Liver (tissue), 9 donors: ENCODE results near the gene ACBD7. TPM values are rescaled to one million over a fixed set of nuclear protein-coding genes. Genes with fewer than 3 reads are reported as not detected.
A peak's percentile ranks its signal among the peaks of the same experiment; 100 is the strongest.

Experiments
- DNase-seq: peaks from one replicate; pipeline ENCODE4 v3.0.0-alpha.2; 2017; ENCODE audit warnings: low spot score
- H3K27ac ChIP-seq, 2 donors: one replicate each; pipeline ENCODE4 v1.7.0; 2013; ENCODE audit warnings: inconsistent platforms in 2 of 2, low read length in 2 of 2, control low read depth in 1 of 2, low read depth in 1 of 2, mild to moderate bottlenecking in 1 of 2
- H3K27me3 ChIP-seq, 4 donors: one replicate each; pipeline versions ENCODE4 v1.6.1 to v1.7.0; 2013; ENCODE audit warnings: low read length in 3 of 4, inconsistent platforms in 1 of 4, mild to moderate bottlenecking in 1 of 4, moderate library complexity in 1 of 4; ENCODE audit not compliant: control insufficient read depth in 4 of 4, insufficient read depth in 4 of 4
- H3K36me3 ChIP-seq, 4 donors: one replicate each; pipeline versions ENCODE4 v1.6.1 to v1.7.0; 2013; ENCODE audit warnings: low read length in 3 of 4, mild to moderate bottlenecking in 3 of 4, low read depth in 1 of 4, moderate library complexity in 1 of 4; ENCODE audit not compliant: control insufficient read depth in 4 of 4, insufficient read depth in 3 of 4
- H3K4me1 ChIP-seq, 4 donors: one replicate each; pipeline versions ENCODE4 v1.6.1 to v1.7.0; 2013; ENCODE audit warnings: low read length in 3 of 4, mild to moderate bottlenecking in 3 of 4, moderate library complexity in 1 of 4; ENCODE audit not compliant: control insufficient read depth in 4 of 4, insufficient read depth in 4 of 4
- H3K4me3 ChIP-seq, 3 donors: one replicate each; pipeline versions ENCODE4 v1.6.1 to v1.7.0; 2013; ENCODE audit warnings: low read length in 3 of 3, control low read depth in 1 of 3, low read depth in 1 of 3, mild to moderate bottlenecking in 1 of 3
- H3K9ac ChIP-seq, 2 donors: one replicate each; pipeline ENCODE4 v1.7.0; 2013; ENCODE audit warnings: low read length in 2 of 2, mild to moderate bottlenecking in 2 of 2, moderate library complexity in 2 of 2, control low read depth in 1 of 2, low read depth in 1 of 2
- H3K9me3 ChIP-seq, 4 donors: one replicate each; pipeline versions ENCODE4 v1.6.1 to v1.7.0; 2013; ENCODE audit warnings: low read length in 3 of 4; ENCODE audit not compliant: control insufficient read depth in 4 of 4
- ATF3 ChIP-seq: IDR thresholded peaks from 2 replicates; pipeline ENCODE4 v1.6.1; 2016; ENCODE audit warnings: antibody characterized with exemption
- CTCF ChIP-seq: fragments of 150-350 bp; IDR thresholded peaks from 2 replicates; pipeline ENCODE4 v1.5.1; 2017; ENCODE audit warnings: improper control_type of control experiment, low read depth, low read length; ENCODE audit not compliant: missing input control
- EGR1 ChIP-seq, 2 donors: IDR thresholded peaks; 2 replicates each; pipeline ENCODE4 v1.6.1; 2016 to 2018; ENCODE audit warnings: antibody characterized with exemption in 2 of 2, low read depth in 2 of 2
- FOXA1 ChIP-seq: IDR thresholded peaks from 2 replicates; pipeline ENCODE4 v1.6.1; 2016; ENCODE audit warnings: antibody characterized with exemption
- FOXA2 ChIP-seq: IDR thresholded peaks from 2 replicates; pipeline ENCODE4 v1.6.1; 2016; ENCODE audit warnings: antibody characterized with exemption
- GABPA ChIP-seq, 2 donors: IDR thresholded peaks in 1 of 2; conservative IDR thresholded peaks in 1 of 2; 2 replicates each; pipeline ENCODE4 v1.6.1; 2016; ENCODE audit warnings: antibody characterized with exemption in 2 of 2, mild to moderate bottlenecking in 1 of 2, moderate library complexity in 1 of 2
- HNF4A ChIP-seq, 2 donors: conservative IDR thresholded peaks; 2 replicates each; pipeline ENCODE4 v1.6.1; 2016; ENCODE audit warnings: antibody characterized with exemption in 2 of 2, mild to moderate bottlenecking in 2 of 2
- MAX ChIP-seq: IDR thresholded peaks from 2 replicates; pipeline ENCODE4 v1.6.1; 2016; ENCODE audit warnings: antibody characterized with exemption
- NR2F2 ChIP-seq: IDR thresholded peaks from 2 replicates; pipeline ENCODE4 v1.6.1; 2016; ENCODE audit warnings: antibody characterized with exemption
- REST ChIP-seq: IDR thresholded peaks from 2 replicates; pipeline ENCODE4 v1.6.1; 2016; ENCODE audit warnings: antibody characterized with exemption, mild to moderate bottlenecking
- RXRA ChIP-seq, 2 donors: IDR thresholded peaks; 2 replicates each; pipeline ENCODE4 v1.6.1; 2017 to 2018; ENCODE audit warnings: antibody characterized with exemption in 2 of 2, mild to moderate bottlenecking in 1 of 2
- SP1 ChIP-seq: IDR thresholded peaks from 2 replicates; pipeline ENCODE4 v1.6.1; 2018; ENCODE audit warnings: antibody characterized with exemption, mild to moderate bottlenecking
- TAF1 ChIP-seq: conservative IDR thresholded peaks from 2 replicates; pipeline ENCODE4 v1.6.1; 2016; ENCODE audit warnings: antibody characterized with exemption, mild to moderate bottlenecking
- ZBTB33 ChIP-seq: IDR thresholded peaks from 2 replicates; pipeline ENCODE4 v1.6.1; 2016; ENCODE audit warnings: antibody characterized with exemption
- WGBS: extraction: QIAGEN DNeasy Blood & Tissue Kit; methylation state at CpG from one replicate; pipeline ENCODE4 v1.1.7; 2013; 5-methylcytosine and 5-hydroxymethylcytosine counted together
- polyA plus RNA-seq, 2 donors: library from polyadenylated mRNA; stranded (reverse) in 1 of 2; unstranded in 1 of 2; fragments of 200-250 nt in 1 of 2; fragments of >200 nt in 1 of 2; fragmentation: Nextera tagmentation in 1 of 2; extraction: Ambion mirVana in 1 of 2; gene quantifications; one replicate each; pipeline versions ENCODE4 v1.2.1 to v1.2.3, GENCODE V29; 2013 to 2015
- total RNA-seq, 2 donors: library from RNA; depleted of rRNA; stranded (reverse); fragments of >200 nt; gene quantifications; one replicate each; pipeline ENCODE4 v1.2.3, GENCODE V29; 2014
- donor health status: healthy.
- donor health status: healthy.
- donor health status: healthy.
- donor health status: healthy.
- donor health status: healthy.

The ACBD7 gene
- total and polyA plus RNA-seq, 4 donors = 0.13 to 0.37 TPM; not detected in 2

GRCh38 chr10:15083674-15084501 lies 4.7 kb downstream of the ACBD7 start:
- H3K27me3 ChIP-seq = no peaks in the 10 kb centered on the region
- peak overlapping the region; percentile 24 to 62 (median 43) for H3K4me3 ChIP-seq
- TF ChIP-seq GABPA (IDR thresholded peaks at IDR 0.05 in 1 of 2, conservative IDR thresholded peaks at IDR 0.05 in 1 of 2) (no peak), HNF4A (conservative IDR thresholded peaks at IDR 0.05) (no peak), FOXA1 (no peak), REST (no peak), SP1 (no peak), EGR1 (IDR thresholded peaks at IDR 0.05; ENCODE audit: low read depth in 2 of 2) (no peak), MAX (no peak), ZBTB33 (no peak), RXRA (IDR thresholded peaks at IDR 0.05) (no peak), TAF1 (no peak), CTCF (no peak), NR2F2 (no peak)
- peak overlapping the region in 1 of 2 donors; percentile 47 for H3K9ac ChIP-seq
- DNase-seq = no peak
- WGBS = 82% methylated on average over 18 of the region's 18 CpGs
- H3K27ac ChIP-seq = no peak overlapping the region
- peaks cover 0 to 15% (median 10%) of the 10 kb centered on the region in 4 donors for H3K4me1 ChIP-seq
- H3K9me3 ChIP-seq = no peaks in the 10 kb centered on the region
- H3K36me3 ChIP-seq = no peaks in the 10 kb centered on the region

GRCh38 chr10:15075421-15075820 lies 13.2 kb downstream of the ACBD7 start:
- no peak overlapping the region for H3K4me3 ChIP-seq
- no peak for DNase-seq
- H3K36me3 ChIP-seq = no peaks in the 10 kb centered on the region
- no peak overlapping the region for H3K9ac ChIP-seq
- WGBS = 96% methylated on average over 3 of the region's 3 CpGs
- H3K27ac ChIP-seq = no peak overlapping the region
- H3K9me3 ChIP-seq = no peaks in the 10 kb centered on the region
- H3K27me3 ChIP-seq = no peaks in the 10 kb centered on the region
- H3K4me1 ChIP-seq = no peaks in the 10 kb centered on the region
- TF ChIP-seq FOXA2 = no peak
- TF ChIP-seq ATF3 = no peak
- TF ChIP-seq ZBTB33 = no peak
- no peak for TF ChIP-seq MAX
- TF ChIP-seq NR2F2 = no peak
- no peak for TF ChIP-seq REST
